Natural killer cell (primary cell): ENCODE data around the gene PARG. TPM values are rescaled to one million over a fixed set of nuclear protein-coding genes. Genes with fewer than 3 reads are reported as not detected.

Experiments
- ATAC-seq, 3 donors: fragments of 150-1000 bp in 2 of 3; fragments of 200-7000 bp in 1 of 3; cut with Tn5 transposase; 1 replicate in 1 of 3; 2 replicates in 2 of 3; pipeline ENCODE4 v1.10.0; 2021; ENCODE audit warnings: mild to moderate bottlenecking in 2 of 3, moderate library complexity in 2 of 3
- DNase-seq, 2 donors: peaks; one replicate each; pipeline versions ENCODE4 v3.0.0 to v3.0.0-alpha.2; 2013 to 2021; ENCODE audit warnings: mixed read lengths in 1 of 2
- H3K27ac ChIP-seq: one replicate; pipeline ENCODE4 v1.5.1; 2013; ENCODE audit warnings: mild to moderate bottlenecking, low read length
- H3K27me3 ChIP-seq: one replicate; pipeline ENCODE4 v1.6.1; 2013; ENCODE audit warnings: low read length; ENCODE audit not compliant: control insufficient read depth, insufficient read depth
- H3K36me3 ChIP-seq: one replicate; pipeline ENCODE4 v1.6.1; 2013; ENCODE audit warnings: low read length; ENCODE audit not compliant: control insufficient read depth, insufficient read depth
- H3K4me1 ChIP-seq: one replicate; pipeline ENCODE4 v1.6.1; 2013; ENCODE audit warnings: low read length; ENCODE audit not compliant: control insufficient read depth, insufficient read depth
- H3K4me3 ChIP-seq: one replicate; pipeline ENCODE4 v1.5.1; 2013; ENCODE audit warnings: low read length
- H3K9me3 ChIP-seq: one replicate; pipeline ENCODE4 v1.6.1; 2013; ENCODE audit warnings: low read length; ENCODE audit not compliant: control insufficient read depth, insufficient read depth
- H3K27ac Mint-ChIP-seq, 2 donors: one replicate each; pipeline ENCODE4 v1.8.0; 2022; ENCODE audit warnings: mild to moderate bottlenecking in 2 of 2, mixed read lengths in 2 of 2, moderate library complexity in 1 of 2
- H3K27me3 Mint-ChIP-seq, 2 donors: one replicate each; pipeline ENCODE4 v1.8.0; 2022; ENCODE audit warnings: low read depth in 2 of 2, mixed read lengths in 2 of 2
- H3K36me3 Mint-ChIP-seq: one replicate; pipeline ENCODE4 v1.8.0; 2022; ENCODE audit warnings: mixed read lengths
- H3K4me1 Mint-ChIP-seq, 2 donors: one replicate each; pipeline ENCODE4 v1.8.0; 2022; ENCODE audit warnings: mixed read lengths in 2 of 2
- H3K4me3 Mint-ChIP-seq: one replicate; pipeline ENCODE4 v1.8.0; 2022; ENCODE audit warnings: mild to moderate bottlenecking, moderate library complexity, mixed read lengths
- H3K9me3 Mint-ChIP-seq, 2 donors: one replicate each; pipeline ENCODE4 v1.8.0; 2022; ENCODE audit warnings: mixed read lengths in 2 of 2
- WGBS: methylation state at CpG from one replicate; pipeline ENCODE4 v1.1.7; 2013; ENCODE audit warnings: missing lambda C conversion rate; ENCODE audit not compliant: insufficient coverage; 5-methylcytosine and 5-hydroxymethylcytosine counted together
- intact Hi-C: fragments of 100-400 bp; cut with micrococcal nuclease; formaldehyde crosslinking; loops from one replicate; pipeline ENCODE4 v1.14.2; 2022
- total RNA-seq, 4 donors: library from RNA; stranded (reverse); fragments of 120-200 nt in 1 of 4; gene quantifications; one replicate each; pipeline versions ENCODE4 v1.2.3 to v1.2.4, GENCODE V29; 2013 to 2022
- TF ChIP-seq, protein P1 (sequence below): fragments of 200-600 bp; IDR thresholded peaks from one replicate; pipeline ENCODE4 v1.8.0; 2022; ENCODE audit warnings: antibody characterized with exemption

Gene PARG
- total RNA-seq, 3 donors from 2014 or later (not counting 1 experiment from before 2014, with no cell fraction given): 26.2 to 35.2 (median 34.9) TPM

DNA sequence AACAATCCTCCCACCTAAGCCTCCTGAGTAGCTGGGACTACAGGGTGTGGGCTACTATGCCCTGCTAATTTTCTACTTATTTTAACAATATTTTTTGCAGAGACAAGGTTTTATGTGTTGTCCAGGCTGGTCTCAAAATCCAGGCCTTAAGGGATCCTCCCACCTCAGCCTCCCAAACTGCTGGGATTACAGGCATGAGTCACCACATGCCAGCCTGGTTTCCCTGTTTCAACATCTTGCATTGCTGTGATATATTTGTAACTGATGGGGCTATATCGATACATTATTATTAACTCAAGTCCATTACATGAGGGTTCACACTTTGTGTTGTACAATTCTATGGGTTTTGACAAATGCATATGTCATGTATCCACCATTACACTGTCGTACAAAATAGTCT lies 137.8 kb downstream of the PARG start:
- Histone ChIP-seq H3K4me1 (no peaks in the 10 kb centered on the region), H3K27me3 (no peaks in the 10 kb centered on the region), H3K27ac (no peak overlapping the region), H3K36me3 (no peaks in the 10 kb centered on the region), H3K9me3 (no peaks in the 10 kb centered on the region), H3K4me3 (no peak overlapping the region)
- ATAC-seq (no peak), DNase-seq (no peak)
- Mint-ChIP-seq H3K36me3 (peaks cover 7% of the 10 kb centered on the region), H3K27ac (no peak overlapping the region), H3K27me3 (peaks cover 8 to 20% of the 10 kb centered on the region in 2 donors), H3K4me3 (no peak overlapping the region), H3K4me1 (no peaks in the 10 kb centered on the region), H3K9me3 (no peaks in the 10 kb centered on the region)
- TF ChIP-seq, protein P1, sequence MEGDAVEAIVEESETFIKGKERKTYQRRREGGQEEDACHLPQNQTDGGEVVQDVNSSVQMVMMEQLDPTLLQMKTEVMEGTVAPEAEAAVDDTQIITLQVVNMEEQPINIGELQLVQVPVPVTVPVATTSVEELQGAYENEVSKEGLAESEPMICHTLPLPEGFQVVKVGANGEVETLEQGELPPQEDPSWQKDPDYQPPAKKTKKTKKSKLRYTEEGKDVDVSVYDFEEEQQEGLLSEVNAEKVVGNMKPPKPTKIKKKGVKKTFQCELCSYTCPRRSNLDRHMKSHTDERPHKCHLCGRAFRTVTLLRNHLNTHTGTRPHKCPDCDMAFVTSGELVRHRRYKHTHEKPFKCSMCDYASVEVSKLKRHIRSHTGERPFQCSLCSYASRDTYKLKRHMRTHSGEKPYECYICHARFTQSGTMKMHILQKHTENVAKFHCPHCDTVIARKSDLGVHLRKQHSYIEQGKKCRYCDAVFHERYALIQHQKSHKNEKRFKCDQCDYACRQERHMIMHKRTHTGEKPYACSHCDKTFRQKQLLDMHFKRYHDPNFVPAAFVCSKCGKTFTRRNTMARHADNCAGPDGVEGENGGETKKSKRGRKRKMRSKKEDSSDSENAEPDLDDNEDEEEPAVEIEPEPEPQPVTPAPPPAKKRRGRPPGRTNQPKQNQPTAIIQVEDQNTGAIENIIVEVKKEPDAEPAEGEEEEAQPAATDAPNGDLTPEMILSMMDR: no peak
- WGBS: 100% methylated on average over 1 of the region's 2 CpGs
- intact Hi-C loops: no loop called here

DNA sequence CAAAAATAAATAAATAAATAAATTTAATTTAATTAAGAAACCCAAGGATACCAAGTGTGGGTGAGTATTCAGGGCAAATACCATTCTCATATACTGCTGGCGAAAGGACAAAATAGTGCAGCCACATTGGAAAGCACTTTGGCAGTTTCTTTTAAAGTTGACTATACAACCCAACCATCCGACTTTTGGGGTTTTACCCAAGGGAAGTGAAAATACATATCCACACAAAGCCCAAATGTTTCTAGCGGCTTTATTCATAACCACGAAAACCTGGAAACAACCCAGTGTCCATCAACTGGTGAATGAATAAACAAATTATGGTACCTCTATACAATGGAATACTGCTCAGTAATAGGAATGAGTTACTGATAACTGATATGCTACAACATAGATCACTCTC lies 143.6 kb downstream of the PARG start:
- TF ChIP-seq, protein P1: no peak
- no peak overlapping the region for H3K27ac ChIP-seq
- H3K4me3 Mint-ChIP-seq: no peak overlapping the region
- WGBS: 70% methylated on average over 2 of the region's 4 CpGs
- H3K36me3 Mint-ChIP-seq: no peaks in the 10 kb centered on the region
- intact Hi-C loops: no loop called here
- H3K4me1 ChIP-seq: no peaks in the 10 kb centered on the region
- no peaks in the 10 kb centered on the region for H3K9me3 ChIP-seq
- H3K4me1 Mint-ChIP-seq: no peaks in the 10 kb centered on the region
- no peak for DNase-seq
- H3K27me3 ChIP-seq: no peaks in the 10 kb centered on the region
- no peak for ATAC-seq
- H3K9me3 Mint-ChIP-seq: no peaks in the 10 kb centered on the region
- H3K36me3 ChIP-seq: no peaks in the 10 kb centered on the region
- no peak overlapping the region for H3K4me3 ChIP-seq
- H3K27ac Mint-ChIP-seq: no peak overlapping the region
- peaks cover 8 to 17% of the 10 kb centered on the region in 2 donors for H3K27me3 Mint-ChIP-seq

DNA sequence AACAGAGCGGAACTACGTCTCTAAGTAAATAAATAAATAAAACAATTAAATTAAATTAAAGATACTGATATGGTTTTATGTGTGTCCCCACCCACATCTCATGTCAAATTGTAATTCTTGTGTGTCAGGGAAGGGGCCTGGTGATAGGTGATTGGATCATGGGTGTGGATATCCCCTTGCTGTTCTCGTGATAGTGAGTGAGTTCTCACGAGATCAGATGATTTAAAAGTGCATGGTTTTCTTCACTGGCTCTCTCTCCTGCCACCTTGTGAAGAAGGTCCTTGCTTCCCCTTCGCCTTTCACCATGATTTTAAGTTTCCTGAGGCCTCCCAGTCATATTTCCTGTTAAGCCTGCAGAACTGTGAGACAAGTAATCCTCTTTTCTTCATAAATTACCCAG lies 150.7 kb downstream of the PARG start:
- Mint-ChIP-seq H3K27ac (no peak overlapping the region), H3K27me3 (peaks cover 0 to under 1% of the 10 kb centered on the region in 2 donors), H3K36me3 (no peaks in the 10 kb centered on the region), H3K4me3 (no peak overlapping the region), H3K4me1 (no peaks in the 10 kb centered on the region), H3K9me3 (no peaks in the 10 kb centered on the region)
- 69% methylated on average over 3 of the region's 5 CpGs for WGBS
- Histone ChIP-seq H3K4me1 (no peaks in the 10 kb centered on the region), H3K27me3 (no peaks in the 10 kb centered on the region), H3K36me3 (no peaks in the 10 kb centered on the region), H3K27ac (no peak overlapping the region), H3K4me3 (no peak overlapping the region), H3K9me3 (no peaks in the 10 kb centered on the region)
- ATAC-seq (no peak), DNase-seq (no peak)
- TF ChIP-seq, protein P1: no peak
- intact Hi-C loops: no loop called here

DNA sequence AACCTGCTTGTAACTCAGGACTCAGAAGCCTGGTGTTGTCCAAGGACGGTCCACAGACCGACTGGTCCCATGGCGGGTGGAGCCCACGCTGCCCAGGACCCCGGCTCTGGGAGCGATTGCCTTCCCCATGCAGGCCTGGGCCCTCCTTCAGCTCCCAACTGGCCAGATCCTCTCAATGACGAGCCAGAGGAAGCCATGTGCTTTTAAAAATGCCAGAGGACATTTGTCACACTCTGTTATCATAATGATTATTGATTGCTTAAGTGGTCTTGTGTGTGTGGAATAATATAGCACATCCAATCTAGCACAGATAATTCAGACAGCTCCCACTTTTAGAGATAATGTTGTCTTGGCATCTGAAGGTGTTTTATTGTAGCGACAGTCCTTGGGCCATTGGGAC lies 157.1 kb downstream of the PARG start:
- peaks cover 0 to 2% of the 10 kb centered on the region in 2 donors for H3K9me3 Mint-ChIP-seq
- no peak overlapping the region for H3K27ac Mint-ChIP-seq
- DNase-seq: no peak
- no peaks in the 10 kb centered on the region for H3K27me3 ChIP-seq
- H3K36me3 ChIP-seq: no peaks in the 10 kb centered on the region
- TF ChIP-seq, protein P1: no peak
- H3K4me3 Mint-ChIP-seq: no peak overlapping the region
- H3K4me1 Mint-ChIP-seq: no peaks in the 10 kb centered on the region
- no peak overlapping the region for H3K27ac ChIP-seq
- H3K36me3 Mint-ChIP-seq: no peaks in the 10 kb centered on the region
- H3K27me3 Mint-ChIP-seq: peaks cover 6 to 24% of the 10 kb centered on the region in 2 donors
- no peak for ATAC-seq
- intact Hi-C loops: no loop called here
- H3K9me3 ChIP-seq: no peaks in the 10 kb centered on the region
- H3K4me1 ChIP-seq: no peaks in the 10 kb centered on the region
- 82% methylated on average over 8 of the region's 8 CpGs for WGBS
- H3K4me3 ChIP-seq: no peak overlapping the region
